SK-N-SH treated with all-trans-retinoic acid at 6 μM for 48 hours (cell line): ENCODE results near the gene RDH11.
"Not testable (repeated sequence)": the region's sequence is repeated elsewhere in the genome, so short reads cannot be mapped to it uniquely, and the experiment has no call there.

Experiments used
- ATAC-seq: fragments of 200-7000 bp; cut with Tn5 transposase; 3 replicates; pipeline ENCODE4 v1.9.1; 2020; ENCODE audit warnings: mild to moderate bottlenecking, moderate library complexity
- BACH2 ChIP-seq: fragments of 250-450 bp; sonication (Bioruptor Pico); IDR thresholded peaks from 2 replicates; pipeline ENCODE4 v1.9.0; 2021; ENCODE audit warnings: mild to moderate bottlenecking, borderline replicate concordance
- CREB5 ChIP-seq: fragments of 250-450 bp; sonication (Bioruptor Pico); IDR thresholded peaks from 2 replicates; pipeline ENCODE4 v1.5.1; 2020; ENCODE audit warnings: low read depth, mild to moderate bottlenecking, moderate library complexity
- CSDC2 ChIP-seq: fragments of 250-450 bp; sonication (Bioruptor Pico); IDR thresholded peaks from 2 replicates; pipeline ENCODE4 v1.5.0; 2020; ENCODE audit warnings: mild to moderate bottlenecking, moderate library complexity
- CSRNP3 ChIP-seq: fragments of 250-450 bp; sonication (Bioruptor Pico); IDR thresholded peaks from 2 replicates; pipeline ENCODE4 v1.5.1; 2021; ENCODE audit warnings: mild to moderate bottlenecking, moderate library complexity
- ESRRG ChIP-seq: fragments of 250-450 bp; sonication (Bioruptor Pico); IDR thresholded peaks from 2 replicates; pipeline ENCODE4 v1.6.1; 2021; ENCODE audit warnings: mild to moderate bottlenecking
- GLIS3 ChIP-seq: fragments of 250-450 bp; sonication (Bioruptor Pico); IDR thresholded peaks from 2 replicates; pipeline ENCODE4 v1.5.0; 2020; ENCODE audit warnings: mild to moderate bottlenecking, moderate library complexity
- PATZ1 ChIP-seq: fragments of 250-450 bp; sonication (Bioruptor Pico); IDR thresholded peaks from 2 replicates; pipeline ENCODE4 v1.8.0; 2020; ENCODE audit warnings: mild to moderate bottlenecking, moderate library complexity, borderline replicate concordance
- POU6F1 ChIP-seq: fragments of 250-450 bp; sonication (Bioruptor Pico); IDR thresholded peaks from 2 replicates; pipeline ENCODE4 v1.8.0; 2021; ENCODE audit warnings: low read depth, mild to moderate bottlenecking, moderate library complexity, borderline replicate concordance
- PPARA ChIP-seq: fragments of 250-450 bp; sonication (Bioruptor Pico); IDR thresholded peaks from 2 replicates; pipeline ENCODE4 v1.5.0; 2020; ENCODE audit warnings: mild to moderate bottlenecking, borderline replicate concordance
- RARB ChIP-seq: fragments of 250-450 bp; sonication (Bioruptor Pico); IDR thresholded peaks from 2 replicates; pipeline ENCODE4 v1.8.0; 2021; ENCODE audit warnings: mild to moderate bottlenecking, moderate library complexity
- SNAI2 ChIP-seq: fragments of 250-450 bp; sonication (Bioruptor Pico); IDR thresholded peaks from 2 replicates; pipeline ENCODE4 v1.5.0; 2020; ENCODE audit warnings: mild to moderate bottlenecking, moderate library complexity
- TCF4 ChIP-seq: fragments of 250-450 bp; sonication (Bioruptor Pico); IDR thresholded peaks from 2 replicates; pipeline ENCODE4 v1.8.0; 2021; ENCODE audit warnings: mild to moderate bottlenecking, moderate library complexity, borderline replicate concordance
- ZC3H10 ChIP-seq: fragments of 250-450 bp; sonication (Bioruptor Pico); IDR thresholded peaks from 2 replicates; pipeline ENCODE4 v1.5.1; 2021; ENCODE audit warnings: mild to moderate bottlenecking, moderate library complexity
- ZFP30 ChIP-seq: fragments of 450-650 bp; formaldehyde crosslinking; IDR thresholded peaks from 2 replicates; pipeline ENCODE4 v1.5.0; 2022; ENCODE audit warnings: mild to moderate bottlenecking, moderate library complexity
- ZNF565 ChIP-seq: fragments of 450-650 bp; formaldehyde crosslinking; conservative IDR thresholded peaks from 2 replicates; pipeline ENCODE4 v1.5.0; 2020; ENCODE audit warnings: low read depth, mild to moderate bottlenecking, moderate library complexity
- ZNF70 ChIP-seq: fragments of 450-650 bp; formaldehyde crosslinking; IDR thresholded peaks from 2 replicates; pipeline ENCODE4 v1.5.0; 2020; ENCODE audit warnings: mild to moderate bottlenecking, moderate library complexity
- ZNF8 ChIP-seq: fragments of 450-650 bp; formaldehyde crosslinking; IDR thresholded peaks from 2 replicates; pipeline ENCODE4 v1.5.0; 2020; ENCODE audit warnings: mild to moderate bottlenecking, moderate library complexity

RDH11 gene

GRCh38 chr14:67717048-67717447, 21.5 kb upstream of the RDH11 start:
- ATAC-seq = no peak
- TF ChIP-seq TCF4 (CRISPR knock-in tag) (no peak), ESRRG (CRISPR knock-in tag) (no peak), RARB (CRISPR knock-in tag) (no peak), GLIS3 (no peak), ZNF565 (CRISPR knock-in tag) (no peak), ZC3H10 (CRISPR knock-in tag) (no peak), ZNF70 (CRISPR knock-in tag) (no peak), SNAI2 (CRISPR knock-in tag) (no peak)

- no peak for TF ChIP-seq TCF4 (CRISPR knock-in tag)
- no peak for TF ChIP-seq ZNF8
- TF ChIP-seq ZNF70 (CRISPR knock-in tag) = no peak
- TF ChIP-seq ZFP30 = no peak
- no peak for TF ChIP-seq ZC3H10 (CRISPR knock-in tag)
- TF ChIP-seq PATZ1 = no peak
- no peak for TF ChIP-seq GLIS3
- no peak for TF ChIP-seq PPARA (CRISPR knock-in tag)
- TF ChIP-seq CSRNP3 (CRISPR knock-in tag) = no peak
- no peak for TF ChIP-seq POU6F1 (CRISPR knock-in tag)
- no peak for TF ChIP-seq RARB (CRISPR knock-in tag)
- TF ChIP-seq CREB5 = no peak
- TF ChIP-seq CSDC2 = no peak
- TF ChIP-seq BACH2 (CRISPR knock-in tag) = no peak
- ATAC-seq = no peak
Observed at GRCh38 chr14:67710209-67710608, 14.6 kb upstream of the RDH11 start.

- not testable (repeated sequence) for ATAC-seq
Observed at GRCh38 chr14:67709796-67710195, 14.2 kb upstream of the RDH11 start.

- ATAC-seq = not testable (repeated sequence)
Observed at GRCh38 chr14:67709346-67709745, 13.8 kb upstream of the RDH11 start.

GRCh38 chr14:67705211-67705610, 9.6 kb upstream of the RDH11 start:
- no peak for ATAC-seq
- TF ChIP-seq CSDC2 = no peak
- TF ChIP-seq CREB5 = no peak
- TF ChIP-seq POU6F1 (CRISPR knock-in tag) = no peak
